ENCODE measurements around the gene HCAR2.
"Not testable (repeated sequence)": the region's sequence is repeated elsewhere in the genome, so short reads cannot be mapped to it uniquely, and the experiment has no call there.

GRCh38 chr12:122716658-122717057 lies 13.5 kb upstream of the HCAR2 start, which contains the start of gene HCAR3:
- not testable (repeated sequence) for TF ChIP-seq CTCF (IDR thresholded peaks at IDR 0.05 in 4 of 5, conservative IDR thresholded peaks at IDR 0.05 in 1 of 5); POLR2A (IDR thresholded peaks at IDR 0.05)

Measured in gastrocnemius medialis (tissue), 4 donors.